ENCODE data around the gene ATG7. TPM values are rescaled to one million over a fixed set of nuclear protein-coding genes. Genes with fewer than 3 reads are reported as not detected.
"Not testable (repeated sequence)": the region's sequence is repeated elsewhere in the genome, so short reads cannot be mapped to it uniquely, and the experiment has no call there.

Gene ATG7
- total and polyA plus RNA-seq, 2 experiments from 2014 or later, result 18.4 to 38.6 TPM

DNA sequence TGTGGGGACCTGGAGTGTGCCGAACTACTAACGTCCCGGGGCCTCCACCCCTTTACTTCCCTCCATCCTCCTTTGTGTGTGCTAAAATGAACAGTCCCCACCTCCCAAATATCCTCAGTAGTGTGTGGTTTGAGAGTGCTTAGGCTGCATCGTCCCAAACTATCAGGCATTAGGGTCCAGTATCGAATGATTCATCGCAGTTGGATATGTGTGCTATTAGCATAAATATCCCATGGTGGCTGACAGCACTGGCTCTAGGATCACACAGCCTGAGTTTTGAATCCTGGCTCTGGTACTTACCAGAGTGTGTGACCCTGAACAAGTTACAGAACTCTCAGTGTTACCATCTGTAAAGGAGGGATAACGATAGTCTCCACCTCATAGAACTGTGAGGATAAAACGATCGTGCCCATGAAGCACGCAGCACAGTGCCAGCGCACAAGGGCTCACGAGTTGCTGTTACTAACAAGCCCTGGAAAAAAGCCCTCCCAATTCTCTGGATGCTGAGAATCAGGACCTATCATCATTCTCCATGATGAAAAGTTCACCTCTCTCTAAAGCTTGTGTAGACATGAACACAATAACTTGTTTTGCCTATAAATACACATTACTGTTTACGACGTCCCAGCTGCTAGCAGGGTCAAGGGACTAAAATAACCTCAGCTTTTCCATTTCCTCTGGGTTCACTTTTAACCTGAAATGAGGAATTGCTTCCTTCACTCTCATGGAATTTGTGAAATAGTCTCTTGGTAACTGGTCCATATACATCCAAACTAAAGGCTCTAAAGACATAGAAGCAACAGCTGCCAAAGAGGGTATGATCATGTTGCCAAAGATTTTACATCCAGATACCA, 320.5 kb downstream of the ATG7 start:
- Histone ChIP-seq H3K4me1 (ENCODE audit: insufficient read depth) (peaks cover 35% of the 10 kb centered on the region), H3K4me3 (no peak overlapping the region), H3K9me3 (ENCODE audit: low read depth) (no peaks in the 10 kb centered on the region), H3K27ac (peak overlapping the region; percentile 78), H3K79me2 (peaks cover 91% of the 10 kb centered on the region), H3K36me3 (replicated peaks; ENCODE audit: insufficient read depth, low read depth) (no peaks in the 10 kb centered on the region), H4K20me1 (ENCODE audit: insufficient read depth, poor library complexity, severe bottlenecking) (peaks cover 58% of the 10 kb centered on the region), H2AFZ (no peak overlapping the region), H3K9me2 (replicated peaks; ENCODE audit: insufficient read depth) (no peaks in the 10 kb centered on the region), H3K27me3 (no peaks in the 10 kb centered on the region), H3K4me2 (peak overlapping the region; percentile 44)
- DNase-seq (ENCODE audit: low spot score), result no peak
- TF ChIP-seq EZH2 (IDR thresholded peaks at IDR 0.05; ENCODE audit: borderline replicate concordance) (no peak), EZH2phosphoT487 (IDR thresholded peaks at IDR 0.05; ENCODE audit: low read depth, severe bottlenecking, unreplicated experiment) (no peak)
- TF ChIP-seq, protein P1, sequence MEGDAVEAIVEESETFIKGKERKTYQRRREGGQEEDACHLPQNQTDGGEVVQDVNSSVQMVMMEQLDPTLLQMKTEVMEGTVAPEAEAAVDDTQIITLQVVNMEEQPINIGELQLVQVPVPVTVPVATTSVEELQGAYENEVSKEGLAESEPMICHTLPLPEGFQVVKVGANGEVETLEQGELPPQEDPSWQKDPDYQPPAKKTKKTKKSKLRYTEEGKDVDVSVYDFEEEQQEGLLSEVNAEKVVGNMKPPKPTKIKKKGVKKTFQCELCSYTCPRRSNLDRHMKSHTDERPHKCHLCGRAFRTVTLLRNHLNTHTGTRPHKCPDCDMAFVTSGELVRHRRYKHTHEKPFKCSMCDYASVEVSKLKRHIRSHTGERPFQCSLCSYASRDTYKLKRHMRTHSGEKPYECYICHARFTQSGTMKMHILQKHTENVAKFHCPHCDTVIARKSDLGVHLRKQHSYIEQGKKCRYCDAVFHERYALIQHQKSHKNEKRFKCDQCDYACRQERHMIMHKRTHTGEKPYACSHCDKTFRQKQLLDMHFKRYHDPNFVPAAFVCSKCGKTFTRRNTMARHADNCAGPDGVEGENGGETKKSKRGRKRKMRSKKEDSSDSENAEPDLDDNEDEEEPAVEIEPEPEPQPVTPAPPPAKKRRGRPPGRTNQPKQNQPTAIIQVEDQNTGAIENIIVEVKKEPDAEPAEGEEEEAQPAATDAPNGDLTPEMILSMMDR (IDR thresholded peaks at IDR 0.05; ENCODE audit: poor library complexity), result no peak
- 78% methylated on average over 14 of the region's 14 CpGs for WGBS (ENCODE audit: low lambda C conversion rate, missing lambda C conversion rate)

- Histone ChIP-seq H3K9me3 (ENCODE audit: low read depth) (no peaks in the 10 kb centered on the region), H3K4me3 (no peak overlapping the region), H2AFZ (no peak overlapping the region), H3K27me3 (no peaks in the 10 kb centered on the region), H4K20me1 (ENCODE audit: insufficient read depth, poor library complexity, severe bottlenecking) (peaks cover 57% of the 10 kb centered on the region), H3K4me2 (no peak overlapping the region), H3K79me2 (peaks cover 91% of the 10 kb centered on the region), H3K36me3 (replicated peaks; ENCODE audit: insufficient read depth, low read depth) (no peaks in the 10 kb centered on the region), H3K4me1 (ENCODE audit: insufficient read depth) (peaks cover 35% of the 10 kb centered on the region), H3K27ac (no peak overlapping the region), H3K9me2 (replicated peaks; ENCODE audit: insufficient read depth) (no peaks in the 10 kb centered on the region)
- TF ChIP-seq, protein P1 (IDR thresholded peaks at IDR 0.05; ENCODE audit: poor library complexity), result no peak
- TF ChIP-seq EZH2phosphoT487 (IDR thresholded peaks at IDR 0.05; ENCODE audit: low read depth, severe bottlenecking, unreplicated experiment), result no peak
- WGBS (ENCODE audit: low lambda C conversion rate, missing lambda C conversion rate), result 60% methylated on average over 10 of the region's 10 CpGs
- DNase-seq (ENCODE audit: low spot score), result no peak
These were observed 321.3 kb downstream of the ATG7 start for GRCh38 chr3:11593318-11594034.

DNA sequence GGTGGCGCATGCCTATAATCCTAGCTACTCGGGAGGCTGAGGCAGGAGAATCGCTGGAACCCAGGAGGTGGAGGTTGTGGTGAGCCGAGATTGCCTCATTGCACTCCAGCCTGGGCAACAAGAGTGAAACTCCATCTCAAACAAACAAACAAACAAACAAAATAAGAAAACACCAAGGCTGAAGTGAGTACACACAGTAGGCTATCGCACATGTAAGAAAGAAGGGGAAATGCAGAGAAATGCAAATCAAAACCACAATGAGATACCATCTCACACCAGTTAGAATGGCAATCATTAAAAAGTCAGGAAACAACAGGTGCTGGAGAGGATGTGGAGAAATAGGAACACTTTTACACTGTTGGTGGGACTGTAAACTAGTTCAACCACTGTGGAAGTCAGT, 322.8 kb downstream of the ATG7 start:
- Histone ChIP-seq H3K4me1 (ENCODE audit: insufficient read depth) (peaks cover 37% of the 10 kb centered on the region), H3K79me2 (peaks cover 89% of the 10 kb centered on the region), H4K20me1 (ENCODE audit: insufficient read depth, poor library complexity, severe bottlenecking) (peaks cover 48% of the 10 kb centered on the region)
- DNase-seq (ENCODE audit: low spot score); H3K9me2 ChIP-seq (replicated peaks; ENCODE audit: insufficient read depth); H3K36me3 ChIP-seq (replicated peaks; ENCODE audit: insufficient read depth, low read depth); H3K4me3 ChIP-seq; H3K4me2 ChIP-seq; H2AFZ ChIP-seq; H3K9me3 ChIP-seq (ENCODE audit: low read depth); H3K27ac ChIP-seq; H3K27me3 ChIP-seq: not testable (repeated sequence)
- 94% methylated on average over 5 of the region's 5 CpGs for WGBS (ENCODE audit: low lambda C conversion rate, missing lambda C conversion rate)

DNA sequence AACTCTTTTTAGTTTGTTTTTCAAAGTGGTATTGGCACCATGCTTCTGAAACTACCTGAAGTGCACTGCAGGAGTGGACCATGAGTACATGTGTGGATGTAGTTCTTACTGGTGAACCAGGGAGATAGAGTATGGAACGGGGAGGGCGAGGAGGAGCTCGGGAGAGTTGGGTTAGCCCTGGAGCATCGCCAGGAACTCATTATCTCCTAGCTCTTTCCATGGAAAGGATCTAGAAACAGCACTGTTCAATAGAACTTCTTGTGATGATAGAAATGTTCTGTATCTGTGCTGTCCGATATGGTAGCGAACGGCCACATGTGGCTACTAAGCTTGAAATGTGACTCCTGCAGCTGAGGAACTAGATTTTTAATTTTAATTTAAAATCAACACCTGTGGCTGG, 324.2 kb downstream of the ATG7 start:
- H3K4me1 ChIP-seq (ENCODE audit: insufficient read depth), result peaks cover 35% of the 10 kb centered on the region
- H4K20me1 ChIP-seq (ENCODE audit: insufficient read depth, poor library complexity, severe bottlenecking), result peaks cover 51% of the 10 kb centered on the region
- H3K4me2 ChIP-seq, result no peak overlapping the region
- no peaks in the 10 kb centered on the region for H3K36me3 ChIP-seq (replicated peaks; ENCODE audit: insufficient read depth, low read depth)
- no peak overlapping the region for H3K27ac ChIP-seq
- WGBS (ENCODE audit: low lambda C conversion rate, missing lambda C conversion rate), result 88% methylated on average over 7 of the region's 7 CpGs
- H3K9me2 ChIP-seq (replicated peaks; ENCODE audit: insufficient read depth), result no peaks in the 10 kb centered on the region
- no peaks in the 10 kb centered on the region for H3K27me3 ChIP-seq
- TF ChIP-seq, protein P1 (IDR thresholded peaks at IDR 0.05; ENCODE audit: poor library complexity), result no peak
- no peak for TF ChIP-seq EZH2phosphoT487 (IDR thresholded peaks at IDR 0.05; ENCODE audit: low read depth, severe bottlenecking, unreplicated experiment)
- no peak for TF ChIP-seq EZH2 (IDR thresholded peaks at IDR 0.05; ENCODE audit: borderline replicate concordance)
- H3K4me3 ChIP-seq, result no peak overlapping the region
- no peak for DNase-seq (ENCODE audit: low spot score)
- no peaks in the 10 kb centered on the region for H3K9me3 ChIP-seq (ENCODE audit: low read depth)
- H3K79me2 ChIP-seq, result peaks cover 84% of the 10 kb centered on the region
- no peak overlapping the region for H2AFZ ChIP-seq

Measured in hepatocyte (in vitro differentiated cells).